Measurements from ENCODE around the gene MICAL3. TPM values are rescaled to one million over a fixed set of nuclear protein-coding genes. Genes with fewer than 3 reads are reported as not detected.

MICAL3 gene
- total and polyA plus RNA-seq, 2 of the 8 experiments (the other 6 are each of a cell fraction or from before 2014, with no cell fraction given): 8.3 to 41.8 TPM

DNA sequence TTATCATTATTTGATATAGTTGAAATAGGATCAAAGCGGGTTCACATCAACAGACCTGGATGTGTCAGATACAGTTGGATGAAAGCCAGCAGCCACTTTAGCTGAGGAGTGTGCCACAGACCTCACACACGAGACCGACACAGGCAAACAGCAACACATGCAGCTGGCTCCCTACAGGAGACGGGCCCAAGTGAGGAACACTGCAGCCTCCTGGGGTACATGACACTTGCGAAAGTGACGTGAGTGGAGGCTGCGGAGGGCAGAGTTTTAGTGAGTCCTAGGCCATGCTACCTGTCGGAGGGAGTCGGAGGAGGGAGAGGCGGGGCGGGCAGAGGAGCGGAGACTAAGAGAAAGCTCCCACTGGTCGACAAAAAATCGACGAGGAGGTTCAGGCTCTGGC lies 149.2 kb downstream of the MICAL3 start (continued):
- TF ChIP-seq RNF2 (IDR thresholded peaks at IDR 0.05; ENCODE audit: borderline replicate concordance, low read depth, low read length, missing control alignments, poor library complexity, severe bottlenecking): no peak
- TF ChIP-seq JUND (IDR thresholded peaks at IDR 0.05; ENCODE audit: low read length): no peak
- TF ChIP-seq BACH1 (IDR thresholded peaks at IDR 0.05; ENCODE audit: low read length): no peak
